MM.1S (cell line): ENCODE data around the gene HS1BP3.

ENCODE experiments used
- DNase-seq: peaks from one replicate; pipeline ENCODE4 v3.0.0-alpha.2; 2015
- H2AFZ ChIP-seq: fragments of 300-600 bp; sonication (generic); 2 replicates; pipeline ENCODE4 v1.6.0; 2016; ENCODE audit warnings: antibody characterized with exemption, low read length
- H3F3A ChIP-seq: fragments of 300-600 bp; sonication (generic); 2 replicates; pipeline ENCODE4 v1.6.1; 2016; ENCODE audit warnings: mild to moderate bottlenecking, antibody characterized with exemption, low read length, moderate library complexity, mixed read lengths; ENCODE audit not compliant: insufficient read depth
- H3K27ac ChIP-seq: fragments of 300-600 bp; sonication (generic); 2 replicates; pipeline ENCODE4 v1.5.1; 2016; ENCODE audit warnings: mild to moderate bottlenecking, low read length
- H3K27me3 ChIP-seq: fragments of 300-600 bp; sonication (generic); replicated peaks from 2 replicates; pipeline ENCODE4 v1.6.0; 2016; ENCODE audit warnings: low read length; ENCODE audit not compliant: insufficient read depth
- H3K36me3 ChIP-seq: fragments of 300-600 bp; sonication (generic); replicated peaks from 2 replicates; pipeline ENCODE4 v1.6.1; 2016; ENCODE audit warnings: mild to moderate bottlenecking, low read length, mixed read lengths; ENCODE audit not compliant: insufficient read depth
- H3K4me1 ChIP-seq: fragments of 300-600 bp; sonication (generic); 2 replicates; pipeline ENCODE4 v1.6.1; 2016; ENCODE audit warnings: low read length, mixed read lengths
- H3K4me2 ChIP-seq: fragments of 300-600 bp; sonication (generic); 2 replicates; pipeline ENCODE4 v1.6.0; 2016; ENCODE audit warnings: low read depth, low read length
- H3K4me3 ChIP-seq: fragments of 300-600 bp; sonication (generic); 2 replicates; pipeline ENCODE4 v1.5.1; 2016; ENCODE audit warnings: low read length, mixed read lengths
- H3K79me2 ChIP-seq: fragments of 300-600 bp; sonication (generic); 2 replicates; pipeline ENCODE4 v1.6.1; 2016; ENCODE audit warnings: mixed run types, low read length, mixed read lengths
- H3K9ac ChIP-seq: fragments of 300-600 bp; sonication (generic); 2 replicates; pipeline ENCODE4 v1.6.1; 2016; ENCODE audit warnings: low read length, mixed read lengths
- H3K9me2 ChIP-seq: fragments of 300-600 bp; sonication (generic); replicated peaks from 2 replicates; pipeline ENCODE4 v1.6.1; 2016; ENCODE audit warnings: mild to moderate bottlenecking, low read length, mixed read lengths; ENCODE audit not compliant: insufficient read depth
- H3K9me3 ChIP-seq: fragments of 300-600 bp; sonication (generic); replicated peaks from 2 replicates; pipeline ENCODE4 v1.6.1; 2016; ENCODE audit warnings: mild to moderate bottlenecking, low read length, mixed read lengths; ENCODE audit not compliant: insufficient read depth
- H4K20me1 ChIP-seq: fragments of 300-600 bp; sonication (generic); 2 replicates; pipeline ENCODE4 v1.6.1; 2016; ENCODE audit warnings: mild to moderate bottlenecking, low read length, moderate library complexity, mixed read lengths; ENCODE audit not compliant: insufficient read depth
- CTCF ChIP-seq: fragments of 300-600 bp; sonication (generic); IDR thresholded peaks from 2 replicates; pipeline ENCODE4 v1.5.1; 2016; ENCODE audit warnings: antibody characterized with exemption, low read length, mixed read lengths
- EZH2 ChIP-seq: fragments of 300-600 bp; sonication (generic); optimal IDR thresholded peaks from 2 replicates; pipeline ENCODE3; 2017; ENCODE audit warnings: low read depth, mild to moderate bottlenecking, antibody characterized with exemption, low read length, mixed read lengths
- EZH2phosphoT487 ChIP-seq: fragments of 300-600 bp; sonication (generic); IDR thresholded peaks from 2 replicates; pipeline ENCODE4 v1.6.1; 2018; ENCODE audit warnings: antibody characterized with exemption, low read length

HS1BP3 gene

GRCh38 chr2:20637147-20637546 is 13.8 kb downstream of the HS1BP3 start:
- H3K4me3 ChIP-seq: no peak overlapping the region
- H3K79me2 ChIP-seq: peaks cover 5% of the 10 kb centered on the region; the same call in 1 of the 2 replicates
- H3K27me3 ChIP-seq: no peaks in the 10 kb centered on the region
- no peaks in the 10 kb centered on the region for H3K9me3 ChIP-seq
- TF ChIP-seq CTCF (no peak), EZH2 (no peak), EZH2phosphoT487 (no peak)
- peaks cover 15% of the 10 kb centered on the region for H3K4me1 ChIP-seq
- no peak for DNase-seq
- H3K27ac ChIP-seq: no peak overlapping the region
- no peak overlapping the region for H2AFZ ChIP-seq
- no peak overlapping the region for H3K9ac ChIP-seq
- H3F3A ChIP-seq: peaks cover 18% of the 10 kb centered on the region
- H4K20me1 ChIP-seq: no peaks in the 10 kb centered on the region
- no peaks in the 10 kb centered on the region for H3K9me2 ChIP-seq
- H3K36me3 ChIP-seq: no peaks in the 10 kb centered on the region
- no peak overlapping the region for H3K4me2 ChIP-seq

- Histone ChIP-seq H3K9me2 (no peaks in the 10 kb centered on the region), H4K20me1 (no peaks in the 10 kb centered on the region), H3F3A (peaks cover 18% of the 10 kb centered on the region), H3K4me2 (no peak overlapping the region), H3K4me3 (no peak overlapping the region), H3K36me3 (no peaks in the 10 kb centered on the region), H3K9ac (no peak overlapping the region), H3K27me3 (no peaks in the 10 kb centered on the region), H2AFZ (no peak overlapping the region), H3K79me2 (no peaks in the 10 kb centered on the region), H3K9me3 (no peaks in the 10 kb centered on the region), H3K4me1 (peaks cover 15% of the 10 kb centered on the region), H3K27ac (no peak overlapping the region)
- no peak for TF ChIP-seq EZH2
- TF ChIP-seq EZH2phosphoT487: no peak
- TF ChIP-seq CTCF: peak; percentile 91
- peak; percentile 72 for DNase-seq
These were observed 15.0 kb downstream of the HS1BP3 start for GRCh38 chr2:20635675-20636584.

GRCh38 chr2:20635113-20635510 is 15.8 kb downstream of the HS1BP3 start:
- no peak overlapping the region for H2AFZ ChIP-seq
- no peak for DNase-seq
- H3K36me3 ChIP-seq: no peaks in the 10 kb centered on the region
- H3K9me2 ChIP-seq: no peaks in the 10 kb centered on the region
- no peak overlapping the region for H3K27ac ChIP-seq
- no peak overlapping the region for H3K4me2 ChIP-seq
- H3K9ac ChIP-seq: no peak overlapping the region
- peaks cover 15% of the 10 kb centered on the region for H3K4me1 ChIP-seq
- no peak overlapping the region for H3K4me3 ChIP-seq
- peaks cover 18% of the 10 kb centered on the region for H3F3A ChIP-seq
- H4K20me1 ChIP-seq: no peaks in the 10 kb centered on the region
- no peaks in the 10 kb centered on the region for H3K9me3 ChIP-seq
- no peaks in the 10 kb centered on the region for H3K27me3 ChIP-seq
- H3K79me2 ChIP-seq: no peaks in the 10 kb centered on the region
- no peak for TF ChIP-seq EZH2phosphoT487
- TF ChIP-seq EZH2: no peak
- no peak for TF ChIP-seq CTCF
